HepG2 (cell line): ENCODE results near the gene SCN4B. TPM values are rescaled to one million over a fixed set of nuclear protein-coding genes. Genes with fewer than 3 reads are reported as not detected.

Experiments
- CENPT ChIP-seq: sonication (generic); formaldehyde crosslinking; IDR thresholded peaks from 2 replicates; pipeline ENCODE4 v1.8.0; 2022; ENCODE audit warnings: low read depth, mild to moderate bottlenecking, moderate library complexity, missing genetic modification reagents
- FOXA3 ChIP-seq: IDR thresholded peaks from 2 replicates; pipeline ENCODE4 v1.6.1; 2016; ENCODE audit warnings: missing genetic modification reagents, missing compliant biosample characterization
- GABPA ChIP-seq, 2 experiments: IDR thresholded peaks; 2 replicates each; pipeline ENCODE4 v1.6.1; 2011 to 2016; ENCODE audit warnings: low read depth in 2 of 2, low read length in 1 of 2, missing biosample characterization in 1 of 2, missing genetic modification characterization in 1 of 2
- MEIS2 ChIP-seq: sonication (generic); formaldehyde crosslinking; IDR thresholded peaks from 2 replicates; pipeline ENCODE4 v1.9.0; 2021; ENCODE audit warnings: mild to moderate bottlenecking, missing genetic modification reagents
- POLR2AphosphoS2 ChIP-seq: IDR thresholded peaks from 2 replicates; pipeline ENCODE4 v1.6.1; 2011; ENCODE audit warnings: low read depth, low read length, improper control_type of control experiment
- POLR2AphosphoS5 ChIP-seq: IDR thresholded peaks from 2 replicates; pipeline ENCODE4 v1.6.1; 2012; ENCODE audit warnings: low read depth, low read length
- ZBTB33 ChIP-seq: sonication (generic); formaldehyde crosslinking; IDR thresholded peaks from 2 replicates; pipeline ENCODE4 v1.4.0; 2020; ENCODE audit warnings: missing genetic modification reagents
- ZBTB34 ChIP-seq: sonication (generic); formaldehyde crosslinking; IDR thresholded peaks from 2 replicates; pipeline ENCODE4 v1.8.0; 2022; ENCODE audit warnings: mild to moderate bottlenecking, missing genetic modification reagents
- ZNF10 ChIP-seq: sonication (generic); formaldehyde crosslinking; IDR thresholded peaks from 2 replicates; pipeline ENCODE4 v1.4.0; 2020; ENCODE audit warnings: mild to moderate bottlenecking, low read depth, missing genetic modification reagents, borderline replicate concordance
- ZNF572 ChIP-seq: sonication (generic); formaldehyde crosslinking; IDR thresholded peaks from 2 replicates; pipeline ENCODE4 v1.5.1; 2020; ENCODE audit warnings: mild to moderate bottlenecking, missing genetic modification reagents
- ZNF746 ChIP-seq: sonication (generic); formaldehyde crosslinking; IDR thresholded peaks from 2 replicates; pipeline ENCODE4 v1.8.0; 2022; ENCODE audit warnings: mild to moderate bottlenecking, missing genetic modification reagents
- polyA plus RNA-seq, 8 experiments: library from polyadenylated mRNA; depleted of rRNA in 3 of 8; stranded (reverse) in 7 of 8; unstranded in 1 of 8; fragments of >200 nt; fragmentation: Illumina TruSeq in 4 of 8; extraction: Trizol in 4 of 8; gene quantifications; 2 replicates each; pipeline versions ENCODE4 v1.2.1 to v1.2.3, GENCODE V29; 2011 to 2016; ENCODE audit warnings: low read depth in 4 of 8, missing spikeins in 1 of 8, mixed read lengths in 1 of 8; ENCODE audit not compliant: insufficient read depth in 1 of 8
- total RNA-seq, 5 experiments: library from RNA; depleted of rRNA; stranded (reverse); fragments of >200 nt; fragmentation: Illumina TruSeq; extraction: Trizol; gene quantifications; 2 replicates each; pipeline ENCODE4 v1.2.3, GENCODE V29; 2016; ENCODE audit warnings: low read depth in 1 of 5
- TF ChIP-seq, protein P1 (sequence below): sonication (generic); formaldehyde crosslinking; IDR thresholded peaks from 2 replicates; pipeline ENCODE4 v1.9.0; 2021; ENCODE audit warnings: missing genetic modification reagents, mild to moderate bottlenecking, borderline replicate concordance
- TF ChIP-seq, protein P2 (sequence below): sonication (generic); formaldehyde crosslinking; IDR thresholded peaks from 2 replicates; pipeline ENCODE4 v1.5.0; 2020; ENCODE audit warnings: missing genetic modification reagents
- TF ChIP-seq, protein P3 (sequence below): sonication (generic); formaldehyde crosslinking; IDR thresholded peaks from 2 replicates; pipeline ENCODE4 v1.9.0; 2021; ENCODE audit warnings: missing genetic modification reagents, borderline replicate concordance
- TF ChIP-seq, protein P4 (sequence below): sonication (generic); formaldehyde crosslinking; IDR thresholded peaks from 2 replicates; pipeline ENCODE4 v1.4.0; 2020; ENCODE audit warnings: missing genetic modification reagents

Gene SCN4B
- total and polyA plus RNA-seq, 2 of the 13 experiments (the other 11 are each of a cell fraction or from before 2014, with no cell fraction given), result 0.04 to 0.29 TPM

DNA sequence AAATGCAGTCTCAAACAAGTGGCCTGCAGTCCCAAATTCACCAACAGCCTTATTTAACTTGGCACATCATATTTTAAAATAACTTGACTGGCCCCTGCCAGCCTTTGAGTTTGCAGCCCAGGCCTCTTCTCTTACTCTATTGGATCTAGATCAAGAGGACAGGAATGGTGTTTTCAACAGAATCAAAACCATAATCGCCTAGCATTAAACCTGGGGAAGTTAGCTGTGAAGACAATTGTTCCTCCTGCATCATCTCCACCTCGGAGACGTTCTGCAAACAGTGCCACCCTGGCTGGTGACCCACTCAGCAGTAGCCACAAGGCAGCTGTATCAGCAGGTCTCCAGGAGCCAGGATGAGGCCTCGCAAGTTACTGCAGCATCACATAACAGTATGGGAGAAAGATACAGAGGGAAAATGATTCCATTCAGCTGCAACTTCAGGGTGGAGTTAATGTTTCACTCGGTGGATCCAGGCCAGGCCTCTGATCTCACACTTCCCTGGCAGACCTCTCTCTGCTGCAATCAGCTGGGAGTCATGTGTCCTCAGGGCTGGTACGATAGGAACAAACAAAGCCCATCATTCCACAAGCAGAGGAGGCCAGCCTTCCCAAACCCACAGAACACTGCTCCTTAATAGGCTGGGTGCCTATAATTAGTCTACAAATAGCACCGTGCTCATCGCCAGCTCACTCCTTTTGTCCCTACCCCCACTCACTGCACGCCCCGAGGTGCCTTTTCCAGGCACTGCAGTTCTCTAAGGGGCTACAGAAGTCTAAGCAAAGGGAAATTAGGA, 42.4 kb upstream of the SCN4B start (continued):
- TF ChIP-seq ZBTB34 (CRISPR knock-in tag), result no peak; the same call in 1 of the 2 replicates
- TF ChIP-seq, protein P1, sequence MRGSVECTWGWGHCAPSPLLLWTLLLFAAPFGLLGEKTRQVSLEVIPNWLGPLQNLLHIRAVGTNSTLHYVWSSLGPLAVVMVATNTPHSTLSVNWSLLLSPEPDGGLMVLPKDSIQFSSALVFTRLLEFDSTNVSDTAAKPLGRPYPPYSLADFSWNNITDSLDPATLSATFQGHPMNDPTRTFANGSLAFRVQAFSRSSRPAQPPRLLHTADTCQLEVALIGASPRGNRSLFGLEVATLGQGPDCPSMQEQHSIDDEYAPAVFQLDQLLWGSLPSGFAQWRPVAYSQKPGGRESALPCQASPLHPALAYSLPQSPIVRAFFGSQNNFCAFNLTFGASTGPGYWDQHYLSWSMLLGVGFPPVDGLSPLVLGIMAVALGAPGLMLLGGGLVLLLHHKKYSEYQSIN, result no peak
- no peak for TF ChIP-seq ZBTB33 (CRISPR knock-in tag)
- TF ChIP-seq ZNF10 (CRISPR knock-in tag), result no peak
- peak; percentile 81 for TF ChIP-seq FOXA3 (CRISPR knock-in tag)
- TF ChIP-seq GABPA (IDR thresholded peaks at IDR 0.05; ENCODE audit: low read depth, low read length), result no peak
- TF ChIP-seq GABPA (CRISPR knock-in tag; IDR thresholded peaks at IDR 0.05; ENCODE audit: low read depth), result 0 out of 2 replicates have a peak, but pooled peaks have one; percentile 52
- TF ChIP-seq POLR2AphosphoS2, result no peak
- TF ChIP-seq CENPT (CRISPR knock-in tag), result no peak
- peak; percentile 58 for TF ChIP-seq ZNF746 (CRISPR knock-in tag)
- peak; percentile 62 for TF ChIP-seq POLR2AphosphoS5
- TF ChIP-seq MEIS2 (CRISPR knock-in tag), result peak; percentile 62; the same call in 1 of the 2 replicates
- TF ChIP-seq, protein P2, sequence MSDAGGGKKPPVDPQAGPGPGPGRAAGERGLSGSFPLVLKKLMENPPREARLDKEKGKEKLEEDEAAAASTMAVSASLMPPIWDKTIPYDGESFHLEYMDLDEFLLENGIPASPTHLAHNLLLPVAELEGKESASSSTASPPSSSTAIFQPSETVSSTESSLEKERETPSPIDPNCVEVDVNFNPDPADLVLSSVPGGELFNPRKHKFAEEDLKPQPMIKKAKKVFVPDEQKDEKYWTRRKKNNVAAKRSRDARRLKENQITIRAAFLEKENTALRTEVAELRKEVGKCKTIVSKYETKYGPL (CRISPR knock-in tag), result no peak; the same call in 1 of the 2 replicates
- TF ChIP-seq, protein P3, sequence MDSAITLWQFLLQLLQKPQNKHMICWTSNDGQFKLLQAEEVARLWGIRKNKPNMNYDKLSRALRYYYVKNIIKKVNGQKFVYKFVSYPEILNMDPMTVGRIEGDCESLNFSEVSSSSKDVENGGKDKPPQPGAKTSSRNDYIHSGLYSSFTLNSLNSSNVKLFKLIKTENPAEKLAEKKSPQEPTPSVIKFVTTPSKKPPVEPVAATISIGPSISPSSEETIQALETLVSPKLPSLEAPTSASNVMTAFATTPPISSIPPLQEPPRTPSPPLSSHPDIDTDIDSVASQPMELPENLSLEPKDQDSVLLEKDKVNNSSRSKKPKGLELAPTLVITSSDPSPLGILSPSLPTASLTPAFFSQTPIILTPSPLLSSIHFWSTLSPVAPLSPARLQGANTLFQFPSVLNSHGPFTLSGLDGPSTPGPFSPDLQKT (CRISPR knock-in tag), result no peak
- TF ChIP-seq, protein P4, sequence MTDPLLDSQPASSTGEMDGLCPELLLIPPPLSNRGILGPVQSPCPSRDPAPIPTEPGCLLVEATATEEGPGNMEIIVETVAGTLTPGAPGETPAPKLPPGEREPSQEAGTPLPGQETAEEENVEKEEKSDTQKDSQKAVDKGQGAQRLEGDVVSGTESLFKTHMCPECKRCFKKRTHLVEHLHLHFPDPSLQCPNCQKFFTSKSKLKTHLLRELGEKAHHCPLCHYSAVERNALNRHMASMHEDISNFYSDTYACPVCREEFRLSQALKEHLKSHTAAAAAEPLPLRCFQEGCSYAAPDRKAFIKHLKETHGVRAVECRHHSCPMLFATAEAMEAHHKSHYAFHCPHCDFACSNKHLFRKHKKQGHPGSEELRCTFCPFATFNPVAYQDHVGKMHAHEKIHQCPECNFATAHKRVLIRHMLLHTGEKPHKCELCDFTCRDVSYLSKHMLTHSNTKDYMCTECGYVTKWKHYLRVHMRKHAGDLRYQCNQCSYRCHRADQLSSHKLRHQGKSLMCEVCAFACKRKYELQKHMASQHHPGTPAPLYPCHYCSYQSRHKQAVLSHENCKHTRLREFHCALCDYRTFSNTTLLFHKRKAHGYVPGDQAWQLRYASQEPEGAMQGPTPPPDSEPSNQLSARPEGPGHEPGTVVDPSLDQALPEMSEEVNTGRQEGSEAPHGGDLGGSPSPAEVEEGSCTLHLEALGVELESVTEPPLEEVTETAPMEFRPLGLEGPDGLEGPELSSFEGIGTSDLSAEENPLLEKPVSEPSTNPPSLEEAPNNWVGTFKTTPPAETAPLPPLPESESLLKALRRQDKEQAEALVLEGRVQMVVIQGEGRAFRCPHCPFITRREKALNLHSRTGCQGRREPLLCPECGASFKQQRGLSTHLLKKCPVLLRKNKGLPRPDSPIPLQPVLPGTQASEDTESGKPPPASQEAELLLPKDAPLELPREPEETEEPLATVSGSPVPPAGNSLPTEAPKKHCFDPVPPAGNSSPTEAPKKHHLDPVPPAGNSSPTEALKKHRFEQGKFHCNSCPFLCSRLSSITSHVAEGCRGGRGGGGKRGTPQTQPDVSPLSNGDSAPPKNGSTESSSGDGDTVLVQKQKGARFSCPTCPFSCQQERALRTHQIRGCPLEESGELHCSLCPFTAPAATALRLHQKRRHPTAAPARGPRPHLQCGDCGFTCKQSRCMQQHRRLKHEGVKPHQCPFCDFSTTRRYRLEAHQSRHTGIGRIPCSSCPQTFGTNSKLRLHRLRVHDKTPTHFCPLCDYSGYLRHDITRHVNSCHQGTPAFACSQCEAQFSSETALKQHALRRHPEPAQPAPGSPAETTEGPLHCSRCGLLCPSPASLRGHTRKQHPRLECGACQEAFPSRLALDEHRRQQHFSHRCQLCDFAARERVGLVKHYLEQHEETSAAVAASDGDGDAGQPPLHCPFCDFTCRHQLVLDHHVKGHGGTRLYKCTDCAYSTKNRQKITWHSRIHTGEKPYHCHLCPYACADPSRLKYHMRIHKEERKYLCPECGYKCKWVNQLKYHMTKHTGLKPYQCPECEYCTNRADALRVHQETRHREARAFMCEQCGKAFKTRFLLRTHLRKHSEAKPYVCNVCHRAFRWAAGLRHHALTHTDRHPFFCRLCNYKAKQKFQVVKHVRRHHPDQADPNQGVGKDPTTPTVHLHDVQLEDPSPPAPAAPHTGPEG, result peak; percentile 91
- TF ChIP-seq ZNF572 (CRISPR knock-in tag), result no peak
